ENCODE measurements around the gene OCA2. TPM values are rescaled to one million over a fixed set of nuclear protein-coding genes. Genes with fewer than 3 reads are reported as not detected.

The OCA2 gene
- total RNA-seq, 2 experiments from 2014 or later = not detected

- Mint-ChIP-seq H3K27me3 (peaks cover 73% of the 10 kb centered on the region), H3K4me1 (peaks cover 43% of the 10 kb centered on the region), H3K27ac (no peak overlapping the region)
Observed at GRCh38 chr15:28096670-28097431, 2.3 kb downstream of the OCA2 start.

GRCh38 chr15:28096411-28096669 lies 2.8 kb downstream of the OCA2 start:
- POLR2A ChIA-PET = no interaction called here
- CTCF ChIA-PET = interaction anchor here (1.5 kb wide), 1 partner anchor 13 kb away, joined by 3 read pairs; no protein-coding TSS in a partner anchor
- DNase-seq = no peak

More at GRCh38 chr15:28096670-28097431, 2.3 kb downstream of the OCA2 start:
- Mint-ChIP-seq H3K36me3 (ENCODE audit: low read depth) (peaks cover 14% of the 10 kb centered on the region), H3K9me3 (no peaks in the 10 kb centered on the region), H3K4me3 (peak overlapping the region; percentile 78)
- ChIA-PET POLR2A (no interaction called here), CTCF (interaction anchor here (1.5 kb wide), 1 partner anchor 12 kb away, joined by 3 read pairs; no protein-coding TSS in a partner anchor)
- no peak for DNase-seq

GRCh38 chr15:28094732-28095521 lies 4.2 kb downstream of the OCA2 start:
- peaks cover 75% of the 10 kb centered on the region for H3K27me3 Mint-ChIP-seq
- no peak for DNase-seq
- H3K27ac Mint-ChIP-seq = no peak overlapping the region
- peaks cover 14% of the 10 kb centered on the region for H3K9me3 Mint-ChIP-seq
- H3K4me3 Mint-ChIP-seq = peak overlapping the region; percentile 6
- POLR2A ChIA-PET = no interaction called here
- peaks cover 18% of the 10 kb centered on the region for H3K36me3 Mint-ChIP-seq (ENCODE audit: low read depth)
- H3K4me1 Mint-ChIP-seq = peaks cover 41% of the 10 kb centered on the region
- CTCF ChIA-PET = no interaction called here

More at GRCh38 chr15:28096411-28096669, 2.8 kb downstream of the OCA2 start:
- H3K36me3 Mint-ChIP-seq (ENCODE audit: low read depth) = peaks cover 14% of the 10 kb centered on the region
- no peak overlapping the region for H3K27ac Mint-ChIP-seq
- peak overlapping the region; percentile 78 for H3K4me3 Mint-ChIP-seq
- peaks cover 3% of the 10 kb centered on the region for H3K9me3 Mint-ChIP-seq
- peaks cover 71% of the 10 kb centered on the region for H3K27me3 Mint-ChIP-seq
- H3K4me1 Mint-ChIP-seq = peaks cover 43% of the 10 kb centered on the region

GRCh38 chr15:28093752-28094535 lies 5.2 kb downstream of the OCA2 start:
- no peak overlapping the region for H3K4me3 Mint-ChIP-seq
- peaks cover 17% of the 10 kb centered on the region for H3K9me3 Mint-ChIP-seq
- peaks cover 15% of the 10 kb centered on the region for H3K36me3 Mint-ChIP-seq (ENCODE audit: low read depth)
- H3K27me3 Mint-ChIP-seq = peaks cover 76% of the 10 kb centered on the region
- H3K27ac Mint-ChIP-seq = no peak overlapping the region
- ChIA-PET POLR2A (no interaction called here), CTCF (no interaction called here)
- H3K4me1 Mint-ChIP-seq = peaks cover 35% of the 10 kb centered on the region
- DNase-seq = no peak

GRCh38 chr15:28091313-28091712 lies 7.8 kb downstream of the OCA2 start:
- H3K9me3 Mint-ChIP-seq = peaks cover 17% of the 10 kb centered on the region
- no peak overlapping the region for H3K4me3 Mint-ChIP-seq
- no peak for DNase-seq
- CTCF ChIA-PET = interaction anchor here (0.6 to 1.0 kb wide), 3 partner anchors 8 to 668 kb away, joined by 3 read pairs; no protein-coding TSS in a partner anchor
- peaks cover 13% of the 10 kb centered on the region for H3K36me3 Mint-ChIP-seq (ENCODE audit: low read depth)
- H3K4me1 Mint-ChIP-seq = peaks cover 26% of the 10 kb centered on the region
- POLR2A ChIA-PET = no interaction called here
- peaks cover 66% of the 10 kb centered on the region for H3K27me3 Mint-ChIP-seq
- no peak overlapping the region for H3K27ac Mint-ChIP-seq

GRCh38 chr15:28086175-28086703 lies 12.9 kb downstream of the OCA2 start:
- Mint-ChIP-seq H3K27me3 (peaks cover 32% of the 10 kb centered on the region), H3K27ac (no peak overlapping the region), H3K36me3 (ENCODE audit: low read depth) (peaks cover 2% of the 10 kb centered on the region), H3K4me3 (no peak overlapping the region), H3K9me3 (peaks cover 13% of the 10 kb centered on the region), H3K4me1 (peaks cover 11% of the 10 kb centered on the region)
- DNase-seq = peak; percentile 57
- ChIA-PET CTCF (no interaction called here), POLR2A (no interaction called here)

- POLR2A ChIA-PET = no interaction called here
- CTCF ChIA-PET = interaction anchor here (0.8 to 1.0 kb wide), 2 partner anchors 38 to 1192 kb away, joined by 3 read pairs; no protein-coding TSS in a partner anchor
- H3K4me3 Mint-ChIP-seq = no peak overlapping the region
- peaks cover 28% of the 10 kb centered on the region for H3K27me3 Mint-ChIP-seq
- H3K27ac Mint-ChIP-seq = no peak overlapping the region
- peaks cover 11% of the 10 kb centered on the region for H3K4me1 Mint-ChIP-seq
- DNase-seq = no peak
- no peaks in the 10 kb centered on the region for H3K36me3 Mint-ChIP-seq (ENCODE audit: low read depth)
- H3K9me3 Mint-ChIP-seq = peaks cover 9% of the 10 kb centered on the region
Observed at GRCh38 chr15:28085489-28086174, 13.5 kb downstream of the OCA2 start.

GRCh38 chr15:28084547-28084946 lies 14.6 kb downstream of the OCA2 start:
- Mint-ChIP-seq H3K27me3 (peaks cover 18% of the 10 kb centered on the region), H3K4me1 (peaks cover 11% of the 10 kb centered on the region), H3K9me3 (peaks cover 2% of the 10 kb centered on the region), H3K27ac (no peak overlapping the region), H3K36me3 (ENCODE audit: low read depth) (no peaks in the 10 kb centered on the region), H3K4me3 (no peak overlapping the region)
- CTCF ChIA-PET = interaction anchor here (1.0 kb wide), 1 partner anchor 37 kb away, joined by 3 read pairs; no protein-coding TSS in a partner anchor
- POLR2A ChIA-PET = no interaction called here
- DNase-seq = no peak

GRCh38 chr15:28082891-28083684 lies 16.0 kb downstream of the OCA2 start:
- DNase-seq = no peak
- Mint-ChIP-seq H3K9me3 (no peaks in the 10 kb centered on the region), H3K27me3 (peaks cover 9% of the 10 kb centered on the region), H3K27ac (no peak overlapping the region), H3K4me3 (no peak overlapping the region), H3K36me3 (ENCODE audit: low read depth) (no peaks in the 10 kb centered on the region), H3K4me1 (peaks cover 11% of the 10 kb centered on the region)
- ChIA-PET CTCF (interaction anchor here (1.1 kb wide), 1 partner anchor 9 kb away, joined by 3 read pairs; no protein-coding TSS in a partner anchor), POLR2A (no interaction called here)

GRCh38 chr15:28081594-28081993 lies 17.5 kb downstream of the OCA2 start:
- H3K9me3 Mint-ChIP-seq = no peaks in the 10 kb centered on the region
- ChIA-PET POLR2A (no interaction called here), CTCF (no interaction called here)
- no peak for DNase-seq
- no peak overlapping the region for H3K27ac Mint-ChIP-seq
- no peak overlapping the region for H3K4me3 Mint-ChIP-seq
- peaks cover 4% of the 10 kb centered on the region for H3K4me1 Mint-ChIP-seq
- no peaks in the 10 kb centered on the region for H3K36me3 Mint-ChIP-seq (ENCODE audit: low read depth)
- peaks cover 3% of the 10 kb centered on the region for H3K27me3 Mint-ChIP-seq

GRCh38 chr15:28080386-28080785 lies 18.7 kb downstream of the OCA2 start:
- ChIA-PET CTCF (no interaction called here), POLR2A (no interaction called here)
- Mint-ChIP-seq H3K4me3 (no peak overlapping the region), H3K27ac (no peak overlapping the region), H3K4me1 (no peaks in the 10 kb centered on the region), H3K27me3 (no peaks in the 10 kb centered on the region), H3K36me3 (ENCODE audit: low read depth) (no peaks in the 10 kb centered on the region), H3K9me3 (no peaks in the 10 kb centered on the region)
- DNase-seq = no peak

Measured in activated CD4-positive, alpha-beta memory T cell treated with anti-CD3 and anti-CD28 coated beads, Interleukin-2, amount 10 ng/mL, durations not matched to agents 7 days and 5 days (primary cell).